ENCODE measurements around the gene PKD2.
A peak's percentile ranks its signal among the peaks of the same experiment; 100 is the strongest.

The PKD2 gene

DNA sequence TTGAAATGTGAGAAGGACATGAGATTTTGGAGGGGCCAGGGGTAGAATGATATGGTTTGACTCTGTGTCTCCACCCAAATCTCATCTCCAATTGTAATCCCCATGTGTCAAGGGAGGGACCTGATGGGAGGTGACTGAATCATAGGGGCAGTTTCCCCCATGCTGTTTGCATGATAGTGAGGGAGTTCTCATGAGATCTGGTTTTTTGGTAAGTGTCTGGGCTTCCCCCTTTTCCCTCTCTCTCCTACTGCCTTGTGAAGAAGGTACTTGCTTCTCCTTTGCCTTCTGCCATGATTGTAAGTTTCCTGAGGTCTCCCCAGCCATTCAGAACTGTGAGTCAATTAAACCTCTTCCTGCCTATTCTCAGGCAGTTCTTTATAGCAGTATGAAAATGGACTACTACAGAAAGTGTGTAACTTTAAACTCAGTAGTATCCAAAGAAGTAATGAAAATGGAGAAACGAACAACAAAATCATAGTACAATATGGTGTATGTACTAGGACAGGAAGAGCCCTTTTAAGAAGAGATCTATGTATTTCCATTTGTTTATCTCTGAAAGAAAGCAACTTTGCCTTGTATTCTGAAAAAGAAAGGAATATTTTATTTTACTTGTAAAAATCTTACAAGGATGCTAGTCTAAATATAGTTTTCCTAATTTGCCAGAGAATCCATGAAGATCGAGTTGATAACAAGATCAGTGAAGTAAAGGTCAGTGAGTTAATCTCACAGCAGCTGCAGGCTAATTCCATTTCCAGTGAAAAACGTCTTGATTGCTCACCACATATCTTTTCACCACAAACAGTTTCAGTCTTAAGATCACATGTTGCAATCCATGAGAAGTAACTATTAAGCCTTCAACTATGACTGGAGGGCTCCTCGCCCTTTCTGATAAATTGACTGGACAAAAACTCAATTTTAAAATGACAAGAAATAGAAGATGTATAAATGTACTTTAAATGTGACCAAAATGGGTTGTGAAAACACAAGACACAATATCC, 20.5 kb downstream of the PKD2 start:
- Histone ChIP-seq H3K36me3 (peaks cover 3% of the 10 kb centered on the region; the same call in 1 of the 2 replicates), H3K9me3 (no peaks in the 10 kb centered on the region), H3K4me1 (0 out of 2 replicates have a peak, but pooled peaks cover 3% of the 10 kb centered on the region), H3K27me3 (no peaks in the 10 kb centered on the region), H3K4me3 (ENCODE audit: low read depth, low read length) (no peak overlapping the region)
- TF ChIP-seq, protein P1, sequence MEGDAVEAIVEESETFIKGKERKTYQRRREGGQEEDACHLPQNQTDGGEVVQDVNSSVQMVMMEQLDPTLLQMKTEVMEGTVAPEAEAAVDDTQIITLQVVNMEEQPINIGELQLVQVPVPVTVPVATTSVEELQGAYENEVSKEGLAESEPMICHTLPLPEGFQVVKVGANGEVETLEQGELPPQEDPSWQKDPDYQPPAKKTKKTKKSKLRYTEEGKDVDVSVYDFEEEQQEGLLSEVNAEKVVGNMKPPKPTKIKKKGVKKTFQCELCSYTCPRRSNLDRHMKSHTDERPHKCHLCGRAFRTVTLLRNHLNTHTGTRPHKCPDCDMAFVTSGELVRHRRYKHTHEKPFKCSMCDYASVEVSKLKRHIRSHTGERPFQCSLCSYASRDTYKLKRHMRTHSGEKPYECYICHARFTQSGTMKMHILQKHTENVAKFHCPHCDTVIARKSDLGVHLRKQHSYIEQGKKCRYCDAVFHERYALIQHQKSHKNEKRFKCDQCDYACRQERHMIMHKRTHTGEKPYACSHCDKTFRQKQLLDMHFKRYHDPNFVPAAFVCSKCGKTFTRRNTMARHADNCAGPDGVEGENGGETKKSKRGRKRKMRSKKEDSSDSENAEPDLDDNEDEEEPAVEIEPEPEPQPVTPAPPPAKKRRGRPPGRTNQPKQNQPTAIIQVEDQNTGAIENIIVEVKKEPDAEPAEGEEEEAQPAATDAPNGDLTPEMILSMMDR (IDR thresholded peaks at IDR 0.05; ENCODE audit: low read depth, low read length): no peak
- DNase-seq: no peak

DNA sequence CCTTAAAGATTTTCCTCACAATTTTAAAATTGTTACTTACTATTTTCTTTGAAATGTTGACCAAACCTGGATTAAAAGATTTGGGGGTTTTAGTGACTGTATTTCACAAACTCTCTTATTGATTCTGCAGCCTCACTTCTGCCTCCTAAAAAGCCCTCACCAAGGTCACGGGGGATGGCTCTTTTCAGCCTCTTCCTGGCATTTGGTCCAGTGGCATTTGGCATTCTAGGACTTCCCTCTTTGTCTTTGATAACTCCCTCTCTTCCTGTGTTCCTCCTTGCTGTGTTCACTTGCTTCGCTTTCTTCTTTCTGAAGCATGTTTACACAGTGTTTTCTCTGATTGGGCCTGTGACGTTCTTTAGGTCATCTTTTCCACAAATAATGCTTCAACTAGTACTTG, 21.5 kb downstream of the PKD2 start:
- Histone ChIP-seq H3K27me3 (no peaks in the 10 kb centered on the region), H3K9me3 (no peaks in the 10 kb centered on the region), H3K4me1 (0 out of 2 replicates have a peak, but pooled peaks cover 3% of the 10 kb centered on the region), H3K36me3 (peaks cover 3% of the 10 kb centered on the region; the same call in 1 of the 2 replicates), H3K4me3 (ENCODE audit: low read depth, low read length) (no peak overlapping the region)
- TF ChIP-seq, protein P1 (IDR thresholded peaks at IDR 0.05; ENCODE audit: low read depth, low read length): no peak
- no peak for DNase-seq

DNA sequence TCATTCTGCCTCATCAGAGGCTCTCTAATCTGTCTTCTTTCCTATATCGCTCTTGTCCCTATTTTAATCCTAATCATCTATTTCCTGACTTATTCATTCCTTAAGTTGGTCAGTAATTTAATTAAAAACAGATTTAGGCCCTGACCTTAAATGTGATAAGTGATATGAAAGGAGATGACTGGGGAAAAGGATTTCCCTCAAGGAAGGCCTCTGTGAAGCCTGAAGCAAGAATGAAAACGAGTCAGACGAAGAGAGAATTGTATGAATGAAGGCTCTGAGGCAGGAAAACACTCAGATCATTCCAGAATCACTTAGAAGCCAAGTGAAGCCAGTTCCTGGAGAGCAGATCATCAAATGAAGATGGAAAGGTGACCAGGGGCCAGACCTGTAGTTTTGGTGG, 22.1 kb downstream of the PKD2 start:
- 0 out of 2 replicates have a peak, but pooled peaks cover 3% of the 10 kb centered on the region for H3K4me1 ChIP-seq

DNA sequence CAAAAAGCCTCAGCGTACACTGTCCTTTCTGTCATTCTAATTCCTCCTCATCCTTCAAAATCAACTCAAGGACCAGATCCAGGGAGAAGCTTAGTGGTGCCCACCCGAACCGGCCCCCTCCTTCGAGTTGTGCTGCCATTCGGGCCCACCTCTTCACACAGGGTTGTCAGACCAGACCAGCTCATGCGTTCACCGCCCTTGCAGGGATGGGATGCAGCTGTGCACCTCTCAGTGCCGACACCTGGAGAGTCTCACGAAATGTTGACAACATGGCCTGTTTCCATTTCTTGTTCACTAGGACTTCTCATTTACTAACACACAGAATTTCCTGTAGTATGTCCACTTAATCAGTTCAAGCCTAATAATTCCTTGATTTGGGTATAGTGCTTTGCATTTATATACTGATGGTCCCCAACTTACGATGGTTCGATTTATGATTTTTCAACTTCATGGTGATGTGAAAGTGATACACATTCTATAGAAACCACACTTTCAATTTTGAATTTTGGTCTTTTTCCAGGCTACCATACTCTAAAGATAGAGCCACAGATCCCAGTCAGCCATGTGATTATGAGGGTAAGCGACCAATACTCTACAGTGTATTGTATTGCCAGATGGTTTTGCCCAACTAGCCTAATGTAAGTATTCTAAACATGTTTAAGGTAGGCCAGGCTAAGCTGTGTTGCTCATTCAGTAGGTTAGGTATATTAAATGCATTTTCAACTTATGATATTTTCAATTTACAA, 23.3 kb downstream of the PKD2 start:
- H3K27me3 ChIP-seq: no peaks in the 10 kb centered on the region

More for the DNA sequence above, 22.1 kb downstream of the PKD2 start:
- TF ChIP-seq, protein P1 (IDR thresholded peaks at IDR 0.05; ENCODE audit: low read depth, low read length): no peak
- Histone ChIP-seq H3K36me3 (peaks cover 3% of the 10 kb centered on the region; the same call in 1 of the 2 replicates), H3K27me3 (no peaks in the 10 kb centered on the region), H3K4me3 (ENCODE audit: low read depth, low read length) (no peak overlapping the region), H3K9me3 (no peaks in the 10 kb centered on the region)
- no peak for DNase-seq

DNA sequence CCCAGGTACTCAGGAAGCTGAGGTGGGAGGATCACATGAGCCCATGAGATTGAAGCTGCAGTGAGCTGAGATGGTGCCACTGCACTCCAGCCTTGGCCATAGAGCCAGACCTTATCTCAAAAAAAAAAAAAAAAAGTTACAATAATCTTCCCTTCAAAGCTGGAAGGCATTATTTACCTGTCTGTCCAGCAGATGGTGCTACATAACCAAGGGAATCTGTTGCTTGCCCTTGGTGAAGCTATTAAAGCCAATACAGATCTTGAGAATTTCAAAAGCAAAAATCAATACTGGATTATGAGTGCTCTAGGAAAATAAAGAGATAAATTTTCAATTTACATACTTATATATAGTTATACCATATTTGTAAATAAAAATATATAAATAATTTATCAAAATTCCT, 25.9 kb downstream of the PKD2 start:
- no peak overlapping the region for H3K4me3 ChIP-seq (ENCODE audit: low read depth, low read length)
- TF ChIP-seq, protein P1 (IDR thresholded peaks at IDR 0.05; ENCODE audit: low read depth, low read length): peak; percentile 78
- H3K27me3 ChIP-seq: no peaks in the 10 kb centered on the region
- no peaks in the 10 kb centered on the region for H3K9me3 ChIP-seq
- no peaks in the 10 kb centered on the region; the same call in none of the 2 replicates for H3K36me3 ChIP-seq
- DNase-seq: peak; percentile 49
- H3K4me1 ChIP-seq: 0 out of 2 replicates have a peak, but pooled peaks cover under 1% of the 10 kb centered on the region

More for the DNA sequence above, 23.3 kb downstream of the PKD2 start:
- DNase-seq: no peak
- H3K4me3 ChIP-seq (ENCODE audit: low read depth, low read length): no peak overlapping the region
- TF ChIP-seq, protein P1 (IDR thresholded peaks at IDR 0.05; ENCODE audit: low read depth, low read length): no peak
- H3K4me1 ChIP-seq: 0 out of 2 replicates have a peak, but pooled peaks cover 3% of the 10 kb centered on the region
- H3K36me3 ChIP-seq: peaks cover 3% of the 10 kb centered on the region; the same call in 1 of the 2 replicates
- H3K9me3 ChIP-seq: no peaks in the 10 kb centered on the region
